GM12801 (cell line): Measurements from ENCODE around the gene ACOXL.

ENCODE experiments used
- CTCF ChIP-seq: IDR thresholded peaks from one replicate; pipeline ENCODE4 v1.5.1; 2011; ENCODE audit warnings: control low read depth; ENCODE audit not compliant: insufficient read length; ENCODE audit errors: extremely low read depth

Gene ACOXL

DNA sequence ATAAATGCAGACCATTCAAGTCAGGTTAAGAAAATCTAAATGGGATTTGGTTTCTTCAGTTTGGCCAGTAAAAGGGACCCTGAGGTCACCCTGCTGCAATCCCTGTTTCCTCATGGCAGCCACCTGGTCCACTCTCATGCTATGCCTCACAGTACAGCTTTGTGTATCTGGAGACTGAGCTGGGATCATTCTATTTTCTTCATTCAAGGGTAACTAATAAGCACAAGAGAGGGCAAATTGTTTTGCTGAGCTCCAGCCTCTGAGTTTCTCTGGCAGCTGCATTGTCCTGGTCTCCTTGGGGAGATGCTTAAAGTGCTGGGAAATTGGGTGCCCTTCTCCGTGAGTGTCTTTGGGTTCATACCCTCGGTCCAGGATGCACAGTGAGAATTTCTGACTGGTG, 369.8 kb downstream of the ACOXL start:
- TF ChIP-seq CTCF, result no peak

GRCh38 chr2:111105926-111106325, 373.6 kb downstream of the ACOXL start:
- TF ChIP-seq CTCF, result no peak

DNA sequence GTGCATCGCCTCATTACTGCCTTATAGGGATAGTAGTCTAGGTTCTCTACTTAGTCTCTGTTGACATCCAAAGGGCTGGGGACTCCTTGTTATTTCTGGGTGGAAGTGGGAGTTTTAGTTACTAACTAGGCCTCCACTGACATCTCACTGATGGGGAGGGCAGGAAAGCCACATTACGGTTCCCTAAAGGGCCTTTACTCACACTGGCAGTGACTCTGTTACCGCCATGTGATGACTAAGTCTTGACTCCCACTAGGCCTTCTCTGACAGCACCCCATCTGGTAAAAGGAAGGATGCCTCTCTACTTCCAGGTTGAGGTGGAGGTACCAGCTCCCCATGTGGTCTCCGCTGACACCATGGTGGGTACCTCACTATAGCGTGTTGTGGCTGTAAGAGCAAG, 374.3 kb downstream of the ACOXL start:
- no peak for TF ChIP-seq CTCF

GRCh38 chr2:111108745-111109271, 376.4 kb downstream of the ACOXL start:
- no peak for TF ChIP-seq CTCF

DNA sequence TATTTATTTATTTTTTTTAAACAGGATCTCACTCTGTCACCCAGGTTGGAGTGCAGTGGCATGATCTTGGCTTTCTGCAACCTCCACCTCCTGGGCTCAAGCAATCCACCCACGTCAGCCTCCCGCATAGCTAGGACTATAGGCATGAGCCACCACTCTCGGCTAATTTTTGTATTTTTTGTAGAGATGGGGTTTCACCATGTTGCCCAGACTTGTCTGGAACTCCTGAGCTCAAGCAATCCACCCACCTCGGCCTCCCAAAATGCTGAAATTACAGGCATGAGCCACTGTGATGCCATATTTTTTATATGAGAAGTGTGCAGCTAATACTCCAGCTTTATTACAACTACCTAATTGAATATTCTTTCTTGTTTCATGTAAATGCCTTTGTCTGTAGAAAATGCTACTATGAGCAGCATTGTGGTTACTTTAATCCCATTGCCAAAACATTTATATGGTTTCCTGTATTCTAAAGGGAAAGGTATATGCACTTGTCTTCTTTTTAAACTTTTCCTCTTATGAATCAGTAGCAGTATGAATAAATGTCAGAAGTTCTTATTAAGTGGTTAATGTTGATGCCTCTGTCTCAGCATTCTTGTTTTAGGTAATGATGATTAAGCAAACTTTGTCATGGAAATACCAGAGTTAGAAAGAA, 378.9 kb downstream of the ACOXL start:
- TF ChIP-seq CTCF, result no peak

DNA sequence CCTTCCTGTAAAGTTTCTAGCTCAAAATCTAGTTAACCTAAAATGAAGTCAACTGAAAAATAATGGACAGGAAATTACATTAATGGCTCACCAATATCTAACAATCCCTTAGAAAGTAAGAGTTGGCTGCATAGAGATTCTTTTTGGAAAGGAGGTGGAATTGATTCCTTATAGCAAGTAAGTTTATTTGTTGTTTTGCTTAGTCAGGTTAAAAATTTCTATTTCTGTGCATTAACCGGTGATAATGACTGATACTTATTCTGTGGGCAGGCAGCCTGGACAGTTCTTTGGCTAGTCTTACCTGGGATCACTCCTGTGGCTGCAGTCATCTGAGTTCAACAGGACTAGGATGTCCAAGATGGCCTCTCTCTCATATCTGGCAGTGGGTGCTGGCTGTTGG, 381.5 kb downstream of the ACOXL start:
- TF ChIP-seq CTCF, result no peak

GRCh38 chr2:111116011-111116746, 383.8 kb downstream of the ACOXL start:
- TF ChIP-seq CTCF, result no peak
